ENCODE data around the gene THOC6. TPM values are rescaled to one million over a fixed set of nuclear protein-coding genes. Genes with fewer than 3 reads are reported as not detected.

The THOC6 gene
- total and polyA plus RNA-seq, 12 donors, result 9.0 to 107 (median 18.7) TPM

GRCh38 chr16:3022684-3023414, 986 bp upstream of the THOC6 start:
- WGBS, 4 donors, result 22 to 44% (median 32%) methylated on average over 5 to 8 of the region's 8 CpGs
- H3K4me1 ChIP-seq (replicated peaks in 1 of 2), result peaks cover 29 to 53% of the 10 kb centered on the region in 2 donors

GRCh38 chr16:3023415-3023668, 493 bp upstream of the THOC6 start:
- H3K4me1 ChIP-seq (replicated peaks in 1 of 2), result peaks cover 29 to 54% of the 10 kb centered on the region in 2 donors
- WGBS, 4 donors, result 19 to 43% (median 33%) methylated on average over 5 to 6 of the region's 6 CpGs
- no peaks in the 10 kb centered on the region for H3K9me3 ChIP-seq (replicated peaks in 1 of 3)
- peaks cover 0 to 16% of the 10 kb centered on the region in 2 donors for H3K36me3 ChIP-seq (replicated peaks in 1 of 2)
- TF ChIP-seq POLR2A (IDR thresholded peaks at IDR 0.05), result no peak
- no peak for TF ChIP-seq CTCF (IDR thresholded peaks at IDR 0.05)
- peak in 6 of 7 donors; percentile 44 to 77 (median 66) for DNase-seq
- peak overlapping the region; percentile 88 to 99 (median 97) for H3K27ac ChIP-seq
- peaks cover 5% of the 10 kb centered on the region for H3K27me3 ChIP-seq
- peak overlapping the region in 3 of 4 donors; percentile 60 to 96 (median 80) for H3K4me3 ChIP-seq
- intact Hi-C loops (cut with DNase I), result no loop called here

More at GRCh38 chr16:3022684-3023414, 986 bp upstream of the THOC6 start:
- Histone ChIP-seq H3K9me3 (replicated peaks in 1 of 3) (no peaks in the 10 kb centered on the region), H3K27me3 (peaks cover 10% of the 10 kb centered on the region), H3K27ac (peak overlapping the region; percentile 88 to 99 (median 97)), H3K4me3 (peak overlapping the region in 2 of 4 donors; percentile 60 to 80), H3K36me3 (replicated peaks in 1 of 2) (peaks cover 0 to 16% of the 10 kb centered on the region in 2 donors)
- DNase-seq, result peak in 2 of 7 donors; percentile 50 to 71
- intact Hi-C loops (cut with DNase I), result no loop called here
- TF ChIP-seq CTCF (IDR thresholded peaks at IDR 0.05), result no peak
- TF ChIP-seq POLR2A (IDR thresholded peaks at IDR 0.05), result no peak

- intact Hi-C loops (cut with DNase I), result no loop called here
- Histone ChIP-seq H3K27ac (no peak overlapping the region), H3K4me1 (replicated peaks in 1 of 2) (peaks cover 25 to 57% of the 10 kb centered on the region in 2 donors), H3K27me3 (peaks cover 14% of the 10 kb centered on the region), H3K9me3 (replicated peaks in 1 of 3) (no peaks in the 10 kb centered on the region), H3K4me3 (no peak overlapping the region), H3K36me3 (replicated peaks in 1 of 2) (peaks cover 0 to 16% of the 10 kb centered on the region in 2 donors)
- DNase-seq, result no peak
- 89 to 95% (median 93%) methylated on average over 18 of the region's 18 CpGs for WGBS, 4 donors
- TF ChIP-seq POLR2A (IDR thresholded peaks at IDR 0.05) (no peak), CTCF (IDR thresholded peaks at IDR 0.05) (no peak)
Measured at GRCh38 chr16:3025032-3026002, 1.5 kb downstream of the THOC6 start.

GRCh38 chr16:3026003-3026378, 2.2 kb downstream of the THOC6 start:
- H3K9me3 ChIP-seq (replicated peaks in 1 of 3), result no peaks in the 10 kb centered on the region
- DNase-seq, result peak in 1 of 7 donors; percentile 17
- peaks cover 0 to 16% of the 10 kb centered on the region in 2 donors for H3K36me3 ChIP-seq (replicated peaks in 1 of 2)
- 92 to 96% (median 93%) methylated on average over 8 of the region's 8 CpGs for WGBS, 4 donors
- TF ChIP-seq CTCF (IDR thresholded peaks at IDR 0.05), result no peak
- no peak for TF ChIP-seq POLR2A (IDR thresholded peaks at IDR 0.05)
- intact Hi-C loops (cut with DNase I), result no loop called here
- no peak overlapping the region for H3K27ac ChIP-seq
- no peak overlapping the region for H3K4me3 ChIP-seq
- peaks cover 25 to 50% of the 10 kb centered on the region in 2 donors for H3K4me1 ChIP-seq (replicated peaks in 1 of 2)
- peaks cover 20% of the 10 kb centered on the region for H3K27me3 ChIP-seq
